HepG2 (cell line): Measurements from ENCODE around the gene ALDH2. TPM values are rescaled to one million over a fixed set of nuclear protein-coding genes. Genes with fewer than 3 reads are reported as not detected.

Experiments
- ARHGAP35 ChIP-seq: sonication (generic); formaldehyde crosslinking; IDR thresholded peaks from 2 replicates; pipeline ENCODE4 v1.9.0; 2022; ENCODE audit warnings: mild to moderate bottlenecking, inconsistent platforms, moderate library complexity, missing genetic modification reagents, borderline replicate concordance
- ARID3A ChIP-seq: IDR thresholded peaks from 2 replicates; pipeline ENCODE4 v1.6.1; 2012; ENCODE audit warnings: low read depth, low read length, improper control_type of control experiment
- CCDC6 ChIP-seq: sonication (generic); formaldehyde crosslinking; IDR thresholded peaks from 2 replicates; pipeline ENCODE4 v1.8.1; 2022; ENCODE audit warnings: mild to moderate bottlenecking, missing genetic modification reagents, moderate library complexity
- DDIT3 ChIP-seq: sonication (generic); formaldehyde crosslinking; IDR thresholded peaks from 2 replicates; pipeline ENCODE4 v1.4.0; 2020; ENCODE audit warnings: mild to moderate bottlenecking, missing genetic modification reagents
- ELF3 ChIP-seq: IDR thresholded peaks from 2 replicates; pipeline ENCODE4 v1.6.1; 2016; ENCODE audit warnings: missing genetic modification reagents, missing compliant biosample characterization
- FOXA3 ChIP-seq: IDR thresholded peaks from 2 replicates; pipeline ENCODE4 v1.6.1; 2016; ENCODE audit warnings: missing genetic modification reagents, missing compliant biosample characterization
- GLI4 ChIP-seq: sonication (generic); formaldehyde crosslinking; IDR thresholded peaks from 2 replicates; pipeline ENCODE4 v1.5.1; 2020; ENCODE audit warnings: missing genetic modification reagents, mild to moderate bottlenecking, moderate library complexity, borderline replicate concordance
- LRRFIP1 ChIP-seq: sonication (generic); formaldehyde crosslinking; conservative IDR thresholded peaks from 2 replicates; pipeline ENCODE4 v1.4.0; 2020; ENCODE audit warnings: missing genetic modification reagents
- MTF2 ChIP-seq: sonication (generic); formaldehyde crosslinking; IDR thresholded peaks from 2 replicates; pipeline ENCODE4 v1.5.0; 2020; ENCODE audit warnings: missing genetic modification reagents, borderline replicate concordance
- REL ChIP-seq: sonication (generic); formaldehyde crosslinking; conservative IDR thresholded peaks from 2 replicates; pipeline ENCODE4 v1.8.0; 2022; ENCODE audit warnings: mild to moderate bottlenecking, missing genetic modification reagents, moderate library complexity
- THAP9 ChIP-seq: sonication (generic); formaldehyde crosslinking; IDR thresholded peaks from 2 replicates; pipeline ENCODE4; 2020; ENCODE audit warnings: missing genetic modification reagents, mild to moderate bottlenecking, borderline replicate concordance
- TIGD3 ChIP-seq: sonication (generic); formaldehyde crosslinking; IDR thresholded peaks from 2 replicates; pipeline ENCODE4 v1.5.1; 2020; ENCODE audit warnings: mild to moderate bottlenecking, missing genetic modification reagents, borderline replicate concordance
- ZGPAT ChIP-seq: IDR thresholded peaks from 2 replicates; pipeline ENCODE4 v1.6.1; 2016; ENCODE audit warnings: mild to moderate bottlenecking
- ZNF800 ChIP-seq: sonication (generic); formaldehyde crosslinking; IDR thresholded peaks from 2 replicates; pipeline ENCODE4 v1.4.0; 2020; ENCODE audit warnings: missing genetic modification reagents
- ZNF883 ChIP-seq: sonication (generic); formaldehyde crosslinking; IDR thresholded peaks from 2 replicates; pipeline ENCODE4 v1.5.1; 2020; ENCODE audit warnings: mild to moderate bottlenecking, missing genetic modification reagents; ENCODE audit errors: not compliant biosample characterization
- polyA plus RNA-seq, 8 experiments: library from polyadenylated mRNA; depleted of rRNA in 3 of 8; stranded (reverse) in 7 of 8; unstranded in 1 of 8; fragments of >200 nt; fragmentation: Illumina TruSeq in 4 of 8; extraction: Trizol in 4 of 8; gene quantifications; 2 replicates each; pipeline versions ENCODE4 v1.2.1 to v1.2.3, GENCODE V29; 2011 to 2016; ENCODE audit warnings: low read depth in 4 of 8, missing spikeins in 1 of 8, mixed read lengths in 1 of 8; ENCODE audit not compliant: insufficient read depth in 1 of 8
- total RNA-seq, 5 experiments: library from RNA; depleted of rRNA; stranded (reverse); fragments of >200 nt; fragmentation: Illumina TruSeq; extraction: Trizol; gene quantifications; 2 replicates each; pipeline ENCODE4 v1.2.3, GENCODE V29; 2016; ENCODE audit warnings: low read depth in 1 of 5

ALDH2 gene
- total and polyA plus RNA-seq, 2 of the 13 experiments (the other 11 are each of a cell fraction or from before 2014, with no cell fraction given) = 78.8 to 103 TPM

GRCh38 chr12:111766608-111767361, at the start of gene ALDH2 (continued):
- TF ChIP-seq THAP9 (CRISPR knock-in tag) = no peak
- peak; percentile 53 for TF ChIP-seq ZNF883 (CRISPR knock-in tag)
- TF ChIP-seq ZGPAT (CRISPR knock-in tag) = peak; percentile 90
- 0 out of 2 replicates have a peak, but pooled peaks have one; percentile 46 for TF ChIP-seq ELF3 (CRISPR knock-in tag)
- no peak for TF ChIP-seq LRRFIP1 (CRISPR knock-in tag)
- no peak for TF ChIP-seq DDIT3 (CRISPR knock-in tag)
- TF ChIP-seq TIGD3 (CRISPR knock-in tag) = no peak
- TF ChIP-seq FOXA3 = no peak; the same call in 1 of the 2 replicates
- no peak for TF ChIP-seq ARHGAP35 (CRISPR knock-in tag)
- TF ChIP-seq ARID3A = no peak
- no peak; the same call in 1 of the 2 replicates for TF ChIP-seq MTF2
- peak; percentile 72; the same call in 1 of the 2 replicates for TF ChIP-seq CCDC6 (CRISPR knock-in tag)
- no peak for TF ChIP-seq REL (CRISPR knock-in tag)
- peak; percentile 49; the same call in 1 of the 2 replicates for TF ChIP-seq ZNF800 (CRISPR knock-in tag)
- no peak for TF ChIP-seq GLI4 (CRISPR knock-in tag)
